Osteoblast (primary cell): ENCODE measurements around the gene PSMD14. TPM values are rescaled to one million over a fixed set of nuclear protein-coding genes. Genes with fewer than 3 reads are reported as not detected.

Experiments
- DNase-seq: peaks from one replicate; pipeline ENCODE4 v3.0.0; 2011; ENCODE audit warnings: low spot score, mixed read lengths; ENCODE audit not compliant: insufficient read length; ENCODE audit errors: missing footprints
- H2AFZ ChIP-seq: 2 replicates; pipeline ENCODE4 v1.6.0; 2011; ENCODE audit warnings: mild to moderate bottlenecking, low read length
- H3K27ac ChIP-seq: 2 replicates; pipeline ENCODE4 v1.5.1; 2011; ENCODE audit warnings: mild to moderate bottlenecking, low read depth, low read length, moderate library complexity
- H3K27me3 ChIP-seq: 2 replicates; pipeline ENCODE4 v1.6.0; 2012; ENCODE audit warnings: mild to moderate bottlenecking, control low read depth, inconsistent platforms, low read length, moderate library complexity; ENCODE audit not compliant: insufficient read depth
- H3K36me3 ChIP-seq: 2 replicates; pipeline ENCODE4 v1.5.1; 2011; ENCODE audit warnings: mild to moderate bottlenecking, low read length, control low read depth, moderate library complexity; ENCODE audit not compliant: insufficient read depth
- H3K4me1 ChIP-seq: 2 replicates; pipeline ENCODE4 v1.5.1; 2011; ENCODE audit warnings: mild to moderate bottlenecking, low read length, control low read depth, moderate library complexity; ENCODE audit not compliant: insufficient read depth
- H3K4me2 ChIP-seq: 2 replicates; pipeline ENCODE4 v1.6.0; 2011; ENCODE audit warnings: mild to moderate bottlenecking, low read length; ENCODE audit not compliant: insufficient read depth
- H3K4me3 ChIP-seq: fragments of 200-600 bp; sonication (generic); 3 replicates; pipeline ENCODE4 v1.5.1; 2012; ENCODE audit warnings: mild to moderate bottlenecking, low read length, inconsistent platforms; ENCODE audit not compliant: insufficient read depth
- H3K79me2 ChIP-seq: 2 replicates; pipeline ENCODE4 v1.6.0; 2012; ENCODE audit warnings: mild to moderate bottlenecking, low read length, control low read depth, inconsistent platforms; ENCODE audit not compliant: insufficient read depth
- H3K9me3 ChIP-seq: 2 replicates; pipeline ENCODE4 v1.5.1; 2011; ENCODE audit warnings: low read depth, low read length, control low read depth
- H4K20me1 ChIP-seq: 2 replicates; pipeline ENCODE4 v1.6.0; 2012; ENCODE audit warnings: mild to moderate bottlenecking, low read length, control low read depth; ENCODE audit not compliant: insufficient read depth
- CTCF ChIP-seq: IDR thresholded peaks from 2 replicates; pipeline ENCODE4 v1.5.1; 2011; ENCODE audit warnings: mild to moderate bottlenecking, low read depth, low read length, moderate library complexity; ENCODE audit errors: extremely low read depth
- total RNA-seq: library from RNA; depleted of rRNA; stranded (reverse); fragments of >200 nt; gene quantifications from 2 replicates; pipeline ENCODE4 v1.2.3, GENCODE V29; 2012

Gene PSMD14
- total RNA-seq, 1 donor, result 74.2 TPM

GRCh38 chr2:161373942-161374341 is 65.7 kb downstream of the PSMD14 start:
- no peak for TF ChIP-seq CTCF
- H3K4me1 ChIP-seq, result peaks cover 9% of the 10 kb centered on the region
- no peak overlapping the region for H3K4me2 ChIP-seq
- DNase-seq, result peak; percentile 43
- H3K79me2 ChIP-seq, result no peaks in the 10 kb centered on the region
- no peak overlapping the region for H3K27ac ChIP-seq
- no peak overlapping the region for H2AFZ ChIP-seq
- no peaks in the 10 kb centered on the region for H3K27me3 ChIP-seq
- H4K20me1 ChIP-seq, result no peaks in the 10 kb centered on the region
- peaks cover 13% of the 10 kb centered on the region for H3K36me3 ChIP-seq
- H3K4me3 ChIP-seq, result no peak overlapping the region
- H3K9me3 ChIP-seq, result no peaks in the 10 kb centered on the region

GRCh38 chr2:161374446-161374845 is 66.2 kb downstream of the PSMD14 start:
- TF ChIP-seq CTCF, result no peak
- Histone ChIP-seq H2AFZ (no peak overlapping the region), H3K79me2 (no peaks in the 10 kb centered on the region), H3K36me3 (peaks cover 13% of the 10 kb centered on the region), H3K9me3 (no peaks in the 10 kb centered on the region), H3K27ac (no peak overlapping the region), H3K4me3 (no peak overlapping the region), H3K27me3 (no peaks in the 10 kb centered on the region), H3K4me1 (peaks cover 9% of the 10 kb centered on the region), H4K20me1 (no peaks in the 10 kb centered on the region), H3K4me2 (no peak overlapping the region)
- no peak for DNase-seq

DNA sequence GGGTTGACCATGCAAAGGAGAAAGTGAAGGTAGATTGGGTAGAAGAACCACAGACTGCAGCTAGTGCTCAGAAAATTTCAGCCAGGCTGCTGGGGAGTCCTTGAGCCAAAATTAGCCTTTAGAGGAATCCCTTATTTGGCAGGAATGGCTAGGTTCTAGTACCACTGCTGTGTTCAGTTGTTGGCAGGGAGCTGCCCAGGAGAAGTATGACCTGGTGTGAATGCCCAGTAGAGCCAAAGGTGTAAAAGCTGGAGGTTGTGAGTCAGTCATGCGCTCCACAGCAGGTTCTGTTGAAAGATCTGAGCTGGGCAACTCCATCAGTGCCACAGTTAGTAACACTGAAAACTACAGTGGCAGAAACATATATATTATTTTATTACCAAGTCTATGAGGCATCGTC is 71.5 kb downstream of the PSMD14 start:
- H4K20me1 ChIP-seq, result no peaks in the 10 kb centered on the region
- H3K27me3 ChIP-seq, result no peaks in the 10 kb centered on the region
- H3K4me3 ChIP-seq, result no peak overlapping the region
- no peaks in the 10 kb centered on the region for H3K36me3 ChIP-seq
- DNase-seq, result no peak
- no peaks in the 10 kb centered on the region for H3K4me1 ChIP-seq
- no peak overlapping the region for H3K27ac ChIP-seq
- no peaks in the 10 kb centered on the region for H3K79me2 ChIP-seq
- no peak overlapping the region for H2AFZ ChIP-seq
- TF ChIP-seq CTCF, result no peak
- H3K9me3 ChIP-seq, result no peaks in the 10 kb centered on the region
- no peak overlapping the region for H3K4me2 ChIP-seq

DNA sequence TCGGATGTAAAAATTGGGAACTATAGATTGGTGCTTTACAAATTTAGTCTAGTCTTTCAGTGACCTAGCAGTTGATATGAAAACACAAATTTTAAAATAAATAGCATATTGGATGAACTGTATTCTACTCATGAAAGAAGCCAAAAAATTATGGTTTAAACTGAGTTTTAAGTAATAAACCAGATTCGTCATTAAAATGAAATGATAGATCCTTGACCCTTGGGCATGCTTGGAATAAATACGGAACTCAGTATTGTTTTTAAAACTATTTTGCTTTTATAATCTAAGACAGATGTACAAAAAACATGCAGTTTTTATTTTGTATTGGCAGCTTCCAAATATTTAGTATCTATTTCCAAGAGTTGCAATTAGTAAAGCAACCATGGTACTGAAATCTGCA is 73.3 kb downstream of the PSMD14 start:
- no peak overlapping the region for H3K4me2 ChIP-seq
- H3K36me3 ChIP-seq, result no peaks in the 10 kb centered on the region
- H3K27me3 ChIP-seq, result no peaks in the 10 kb centered on the region
- H3K27ac ChIP-seq, result no peak overlapping the region
- H2AFZ ChIP-seq, result no peak overlapping the region
- H3K9me3 ChIP-seq, result no peaks in the 10 kb centered on the region
- no peak for DNase-seq
- no peaks in the 10 kb centered on the region for H3K4me1 ChIP-seq
- no peak for TF ChIP-seq CTCF
- H3K4me3 ChIP-seq, result no peak overlapping the region
- no peaks in the 10 kb centered on the region for H3K79me2 ChIP-seq
- H4K20me1 ChIP-seq, result no peaks in the 10 kb centered on the region
